Uterus (tissue), 4 donors: ENCODE measurements around the gene RASSF8. TPM values are rescaled to one million over a fixed set of nuclear protein-coding genes. Genes with fewer than 3 reads are reported as not detected.
A peak's percentile ranks its signal among the peaks of the same experiment; 100 is the strongest.

Source experiments
- DNase-seq, 2 donors: peaks; one replicate each; pipeline ENCODE4 v3.0.0-alpha.2; 2019 to 2020
- H3K27ac ChIP-seq, 2 donors: fragments of 200-600 bp; sonication (generic); 1 replicate in 1 of 2; 2 replicates in 1 of 2; pipeline ENCODE4 v1.5.1; 2016 to 2018
- H3K27me3 ChIP-seq, 2 donors: fragments of 200-600 bp; sonication (generic); one replicate each; pipeline ENCODE4 v1.5.1; 2018 to 2019; ENCODE audit warnings: control low read depth in 1 of 2
- H3K36me3 ChIP-seq, 2 donors: fragments of 200-600 bp; sonication (generic); one replicate each; pipeline ENCODE4 v1.5.1; 2019; ENCODE audit warnings: control low read depth in 1 of 2
- H3K4me1 ChIP-seq, 2 donors: fragments of 200-600 bp; sonication (generic); one replicate each; pipeline ENCODE4 v1.5.1; 2018 to 2019; ENCODE audit warnings: control low read depth in 1 of 2
- H3K4me3 ChIP-seq, 2 donors: fragments of 200-600 bp; sonication (generic); 1 replicate in 1 of 2; 2 replicates in 1 of 2; pipeline ENCODE4 v1.5.1; 2018 to 2019; ENCODE audit warnings: mild to moderate bottlenecking in 1 of 2
- H3K9me3 ChIP-seq, 2 donors: fragments of 200-600 bp; sonication (generic); one replicate each; pipeline ENCODE4 v1.5.1; 2019; ENCODE audit warnings: control low read depth in 1 of 2
- POLR2A ChIP-seq, 2 donors: fragments of 450-650 bp; IDR thresholded peaks; one replicate each; pipeline ENCODE4 v1.6.1; 2016; ENCODE audit warnings: antibody characterized with exemption in 2 of 2, mild to moderate bottlenecking in 1 of 2, moderate library complexity in 1 of 2
- intact Hi-C: fragments of 100-400 bp; cut with DNase I; formaldehyde crosslinking; loops from one replicate; pipeline ENCODE4 v1.15.1; 2023; ENCODE audit warnings: low total_unique reads
- total RNA-seq, 4 donors: library from RNA; depleted of rRNA in 3 of 4; stranded (reverse); fragments of >200 nt in 3 of 4; gene quantifications; one replicate each; pipeline versions ENCODE4 v1.1.0 to v1.2.4, GENCODE V29; 2014 to 2023
- TF ChIP-seq, protein P1 (sequence below), 4 experiments: fragments of 200-600 bp in 2 of 4; fragments of 450-650 bp in 2 of 4; sonication (generic) in 2 of 4; IDR thresholded peaks; one replicate each; pipeline ENCODE4 v1.5.1; 2016 to 2019; ENCODE audit warnings: antibody characterized with exemption in 4 of 4, mild to moderate bottlenecking in 2 of 4, moderate library complexity in 1 of 4
- donor health status: DM: yes; HTN: yes; CAD: no.

Gene RASSF8
- total RNA-seq, 4 donors from 2014 or later: 54.1 to 174 (median 119) TPM

GRCh38 chr12:26086936-26087335 lies 128.5 kb downstream of the RASSF8 start:
- H3K27ac ChIP-seq: no peak overlapping the region
- TF ChIP-seq, protein P1, sequence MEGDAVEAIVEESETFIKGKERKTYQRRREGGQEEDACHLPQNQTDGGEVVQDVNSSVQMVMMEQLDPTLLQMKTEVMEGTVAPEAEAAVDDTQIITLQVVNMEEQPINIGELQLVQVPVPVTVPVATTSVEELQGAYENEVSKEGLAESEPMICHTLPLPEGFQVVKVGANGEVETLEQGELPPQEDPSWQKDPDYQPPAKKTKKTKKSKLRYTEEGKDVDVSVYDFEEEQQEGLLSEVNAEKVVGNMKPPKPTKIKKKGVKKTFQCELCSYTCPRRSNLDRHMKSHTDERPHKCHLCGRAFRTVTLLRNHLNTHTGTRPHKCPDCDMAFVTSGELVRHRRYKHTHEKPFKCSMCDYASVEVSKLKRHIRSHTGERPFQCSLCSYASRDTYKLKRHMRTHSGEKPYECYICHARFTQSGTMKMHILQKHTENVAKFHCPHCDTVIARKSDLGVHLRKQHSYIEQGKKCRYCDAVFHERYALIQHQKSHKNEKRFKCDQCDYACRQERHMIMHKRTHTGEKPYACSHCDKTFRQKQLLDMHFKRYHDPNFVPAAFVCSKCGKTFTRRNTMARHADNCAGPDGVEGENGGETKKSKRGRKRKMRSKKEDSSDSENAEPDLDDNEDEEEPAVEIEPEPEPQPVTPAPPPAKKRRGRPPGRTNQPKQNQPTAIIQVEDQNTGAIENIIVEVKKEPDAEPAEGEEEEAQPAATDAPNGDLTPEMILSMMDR (IDR thresholded peaks at IDR 0.05): no peak
- TF ChIP-seq POLR2A (IDR thresholded peaks at IDR 0.05): no peak
- H3K9me3 ChIP-seq: no peaks in the 10 kb centered on the region
- no peaks in the 10 kb centered on the region for H3K36me3 ChIP-seq
- no peak for DNase-seq
- H3K4me1 ChIP-seq: no peaks in the 10 kb centered on the region
- intact Hi-C loops: no loop called here
- H3K4me3 ChIP-seq: no peak overlapping the region
- H3K27me3 ChIP-seq: no peaks in the 10 kb centered on the region

DNA sequence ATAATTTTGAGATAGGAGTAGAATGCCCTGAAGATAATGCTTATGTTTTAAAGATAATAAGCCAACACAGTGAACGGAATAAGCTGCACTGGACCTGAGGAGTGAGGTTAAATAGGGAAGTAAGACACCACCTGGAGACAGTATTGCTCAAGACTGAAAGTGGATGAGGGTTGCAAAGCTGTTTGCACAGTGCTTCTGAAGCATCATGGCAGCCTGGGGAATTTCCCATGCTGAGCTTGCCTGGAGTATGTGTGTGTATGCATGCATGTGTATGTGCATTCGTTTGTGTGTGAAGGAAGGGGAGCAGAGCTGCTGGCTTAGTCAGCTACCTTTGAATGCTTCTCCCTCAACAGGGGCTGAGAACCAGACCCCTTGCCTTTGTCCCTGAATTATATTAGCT lies 130.5 kb downstream of the RASSF8 start:
- H3K4me1 ChIP-seq: no peaks in the 10 kb centered on the region
- no peak overlapping the region for H3K27ac ChIP-seq
- intact Hi-C loops: no loop called here
- H3K36me3 ChIP-seq: no peaks in the 10 kb centered on the region
- H3K4me3 ChIP-seq: no peak overlapping the region
- DNase-seq: no peak
- no peaks in the 10 kb centered on the region for H3K27me3 ChIP-seq
- H3K9me3 ChIP-seq: no peaks in the 10 kb centered on the region
- TF ChIP-seq, protein P1 (IDR thresholded peaks at IDR 0.05): no peak
- no peak for TF ChIP-seq POLR2A (IDR thresholded peaks at IDR 0.05)

DNA sequence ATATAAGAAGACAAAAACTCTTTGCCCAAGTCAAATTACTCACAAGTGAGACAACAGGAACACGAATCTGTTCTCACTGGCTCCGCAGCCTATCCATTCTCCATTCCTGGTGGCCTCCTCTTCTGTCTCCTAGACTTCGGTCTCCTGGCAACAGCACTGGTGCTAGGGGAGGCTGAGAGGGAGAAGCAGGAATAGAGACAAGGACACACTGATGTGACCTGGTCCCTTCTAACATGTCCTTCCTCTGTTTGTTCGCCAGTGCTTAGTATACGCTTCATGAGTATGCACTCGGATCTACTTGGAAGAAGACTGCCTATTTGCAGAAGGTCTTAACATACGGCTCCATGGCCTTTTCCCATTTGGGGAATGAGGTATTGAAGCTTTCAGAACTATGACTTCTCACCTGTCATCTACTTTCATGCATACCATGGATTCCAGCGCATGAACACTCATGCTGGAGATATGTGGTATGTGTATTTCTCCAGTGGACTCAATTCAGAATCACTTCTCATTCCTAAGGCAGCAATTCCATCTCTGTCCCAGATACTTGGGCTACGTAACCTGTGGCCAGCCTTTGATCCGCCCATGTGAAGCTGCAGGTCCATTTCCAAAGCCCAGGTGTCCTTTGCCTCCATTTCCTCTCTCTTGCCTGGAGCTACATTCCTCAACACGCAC lies 132.5 kb downstream of the RASSF8 start:
- TF ChIP-seq, protein P1 (IDR thresholded peaks at IDR 0.05): no peak
- TF ChIP-seq POLR2A (IDR thresholded peaks at IDR 0.05): no peak
- Histone ChIP-seq H3K36me3 (no peaks in the 10 kb centered on the region), H3K27ac (no peak overlapping the region), H3K27me3 (no peaks in the 10 kb centered on the region), H3K4me1 (no peaks in the 10 kb centered on the region), H3K4me3 (no peak overlapping the region), H3K9me3 (no peaks in the 10 kb centered on the region)
- DNase-seq: no peak
- intact Hi-C loops: no loop called here

- TF ChIP-seq, protein P1 (IDR thresholded peaks at IDR 0.05): peak in 3 of 4 experiments; percentile 13 to 54 (median 33)
- TF ChIP-seq POLR2A (IDR thresholded peaks at IDR 0.05): no peak
- Histone ChIP-seq H3K36me3 (no peaks in the 10 kb centered on the region), H3K9me3 (no peaks in the 10 kb centered on the region), H3K4me1 (no peaks in the 10 kb centered on the region), H3K4me3 (no peak overlapping the region), H3K27me3 (no peaks in the 10 kb centered on the region), H3K27ac (no peak overlapping the region)
- peak in 1 of 2 donors; percentile 32 for DNase-seq
- intact Hi-C loops: no loop called here
Observed at GRCh38 chr12:26091822-26092221, 133.3 kb downstream of the RASSF8 start.

DNA sequence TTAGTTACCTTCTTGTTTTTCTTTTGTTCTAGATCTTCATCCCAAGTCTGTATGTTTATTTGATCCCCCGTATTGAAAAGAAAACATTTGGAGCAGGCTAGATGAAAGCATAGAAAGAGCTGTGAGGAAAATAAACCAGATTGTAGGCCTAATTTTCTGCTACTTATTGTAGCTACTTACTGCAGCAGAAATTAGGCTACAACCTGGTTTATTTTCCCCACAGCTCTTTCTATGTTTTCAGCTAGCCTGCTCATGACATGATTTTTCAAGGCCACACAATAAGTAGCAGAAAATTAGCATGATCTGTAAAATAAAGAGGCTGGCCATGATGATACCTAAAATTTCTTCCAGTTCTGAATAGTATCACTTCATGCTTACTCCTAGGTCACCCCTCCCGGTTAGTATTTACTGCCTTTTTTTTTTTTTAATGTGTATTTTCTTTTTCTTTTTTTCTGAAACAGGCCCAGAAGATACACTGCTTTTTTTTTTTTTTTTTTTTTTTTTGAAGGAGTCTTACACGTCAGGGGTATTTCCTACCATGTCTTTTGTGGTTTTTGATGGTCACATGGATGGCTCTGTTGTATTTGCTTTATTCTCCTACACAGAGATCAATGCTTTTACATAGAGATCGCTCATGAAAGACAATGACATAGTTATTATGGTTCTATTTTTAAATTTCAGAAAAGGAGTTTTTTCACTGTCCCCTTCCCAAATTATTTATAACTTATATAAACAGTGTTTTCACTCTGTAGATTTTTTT lies 134.0 kb downstream of the RASSF8 start:
- Histone ChIP-seq H3K4me3 (no peak overlapping the region), H3K4me1 (no peaks in the 10 kb centered on the region), H3K9me3 (no peaks in the 10 kb centered on the region), H3K27ac (no peak overlapping the region), H3K27me3 (no peaks in the 10 kb centered on the region), H3K36me3 (no peaks in the 10 kb centered on the region)
- TF ChIP-seq POLR2A (IDR thresholded peaks at IDR 0.05): no peak
- TF ChIP-seq, protein P1 (IDR thresholded peaks at IDR 0.05): no peak
- intact Hi-C loops: no loop called here
- DNase-seq: no peak
